SK-N-MC (cell line): ENCODE results near the gene TSPY10.
"Not testable (repeated sequence)": the region's sequence is repeated elsewhere in the genome, so short reads cannot be mapped to it uniquely, and the experiment has no call there.

Source experiments
- EZH2 ChIP-seq: fragments of 200-600 bp; sonication (generic); IDR thresholded peaks from one replicate; pipeline ENCODE4 v1.6.1; 2017; ENCODE audit warnings: antibody characterized with exemption
- POLR2AphosphoS5 ChIP-seq: IDR thresholded peaks from 2 replicates; pipeline ENCODE4 v1.6.1; 2012; ENCODE audit warnings: mild to moderate bottlenecking, low read depth, low read length, borderline replicate concordance

GRCh38 chrY:9516287-9516686 lies 11.4 kb upstream of the TSPY10 start:
- TF ChIP-seq POLR2AphosphoS5, EZH2: not testable (repeated sequence)
